GM21447 (cell line): ENCODE data around the gene TEX35.

ENCODE experiments used
- ATAC-seq: cut with Tn5 transposase; IDR thresholded peaks from one replicate; pipeline ENCODE4 v1.9.1; 2021; ENCODE audit not compliant: unreplicated experiment

Gene TEX35

DNA sequence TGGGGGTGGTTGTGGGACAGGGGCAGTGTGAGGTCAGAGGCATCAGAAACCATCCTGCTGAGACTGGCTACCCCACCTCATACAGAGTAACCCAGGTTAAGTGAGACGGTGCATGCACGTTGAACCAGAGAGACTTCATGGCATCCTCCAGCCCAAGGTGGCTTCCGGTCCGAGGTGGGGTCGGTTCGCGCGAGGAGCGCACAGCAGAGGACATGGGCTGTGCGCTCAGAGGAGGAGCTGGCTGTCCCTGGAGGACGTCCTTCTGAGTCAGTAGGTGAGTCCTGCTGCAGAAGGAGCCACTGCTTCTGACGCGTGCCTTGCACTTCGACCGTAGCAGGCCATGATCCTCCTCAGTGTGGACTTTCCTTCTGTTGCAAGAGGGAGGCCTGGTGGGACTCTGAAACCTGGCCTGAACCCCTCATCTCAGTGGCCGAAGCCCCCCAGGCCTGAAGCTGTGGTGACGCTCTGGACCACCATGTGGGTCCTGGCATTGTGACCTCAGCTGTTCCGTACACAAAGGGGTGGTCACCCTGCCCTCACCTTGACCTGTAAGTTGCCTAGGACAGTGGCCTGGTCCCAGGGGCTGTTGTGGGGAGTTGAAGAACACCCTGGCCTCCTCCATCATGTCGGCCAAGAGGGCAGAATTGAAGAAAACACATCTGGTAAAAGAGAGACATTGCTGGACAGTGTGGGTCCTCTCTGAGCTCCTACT, at the start of gene TEX35:
TSS of gene TEX35 (plus strand) at position 544 of the 712 bp plus-strand sequence. CDS start at position 624, 80 bp downstream.
- no peak for ATAC-seq

- no peak for ATAC-seq
Measured at GRCh38 chr1:178464141-178464540, 48.8 kb upstream of the TEX35 start.

DNA sequence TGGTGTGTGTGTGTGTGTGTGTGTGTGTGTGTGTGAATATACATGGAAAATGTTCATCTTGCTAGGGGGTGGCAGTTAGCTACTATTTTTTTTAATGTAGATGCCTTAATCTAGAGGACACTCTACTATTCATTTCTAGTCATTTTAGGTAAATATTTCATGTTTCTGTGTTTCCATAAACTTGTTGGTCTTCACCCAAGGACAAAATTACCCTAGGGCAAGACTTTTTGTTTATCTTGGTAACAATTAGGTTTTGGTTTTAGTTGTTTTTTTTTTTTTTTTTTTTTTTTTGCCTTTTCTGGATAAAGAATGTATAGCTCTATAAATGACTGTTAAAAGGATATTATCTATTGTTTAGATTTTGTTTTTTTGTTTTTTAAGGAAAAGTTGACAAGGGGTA, 48.3 kb upstream of the TEX35 start:
- no peak for ATAC-seq

DNA sequence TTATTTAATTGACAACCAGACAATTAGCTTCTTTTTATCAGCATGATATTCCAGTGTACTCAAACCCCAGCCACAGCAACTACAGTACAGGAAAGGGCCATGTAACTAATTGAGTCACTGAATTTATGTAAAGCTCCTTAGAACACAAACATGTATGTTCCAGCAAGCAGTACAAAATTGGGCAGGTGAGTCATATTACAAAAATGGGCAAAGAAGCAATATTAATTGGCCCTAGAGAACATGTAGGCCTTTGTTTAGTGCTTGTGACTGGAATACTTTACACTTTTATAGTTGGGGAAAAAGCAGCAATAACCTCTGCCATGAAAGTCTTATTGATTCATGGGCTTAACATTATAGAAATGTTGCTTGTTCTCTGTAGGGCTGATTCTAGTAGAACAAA, 47.9 kb upstream of the TEX35 start:
- ATAC-seq = no peak

- no peak for ATAC-seq
Measured at GRCh38 chr1:178467837-178468236, 45.1 kb upstream of the TEX35 start.

- ATAC-seq = no peak
Measured at GRCh38 chr1:178470411-178470960, 42.4 kb upstream of the TEX35 start.

- no peak for ATAC-seq
Measured at GRCh38 chr1:178472531-178472930, 40.4 kb upstream of the TEX35 start.

DNA sequence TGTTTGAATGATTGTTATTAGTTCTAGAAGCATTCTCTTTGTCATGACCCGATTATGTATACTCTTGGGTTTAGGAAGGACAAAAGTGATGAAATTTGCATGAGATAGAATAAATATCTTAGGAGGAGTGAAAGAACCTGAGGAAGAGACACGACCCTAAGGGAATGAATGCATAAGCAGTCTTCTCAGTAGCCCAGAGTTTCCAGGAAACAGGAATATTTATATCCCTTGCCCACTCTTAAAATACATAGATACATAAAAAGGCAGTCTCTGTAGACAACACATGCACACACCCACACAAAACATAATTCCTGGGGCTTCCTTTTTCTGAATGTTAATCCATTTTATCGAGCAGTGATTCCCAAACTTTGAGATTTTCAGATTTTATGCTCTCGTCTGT, 35.5 kb upstream of the TEX35 start:
- ATAC-seq = no peak

DNA sequence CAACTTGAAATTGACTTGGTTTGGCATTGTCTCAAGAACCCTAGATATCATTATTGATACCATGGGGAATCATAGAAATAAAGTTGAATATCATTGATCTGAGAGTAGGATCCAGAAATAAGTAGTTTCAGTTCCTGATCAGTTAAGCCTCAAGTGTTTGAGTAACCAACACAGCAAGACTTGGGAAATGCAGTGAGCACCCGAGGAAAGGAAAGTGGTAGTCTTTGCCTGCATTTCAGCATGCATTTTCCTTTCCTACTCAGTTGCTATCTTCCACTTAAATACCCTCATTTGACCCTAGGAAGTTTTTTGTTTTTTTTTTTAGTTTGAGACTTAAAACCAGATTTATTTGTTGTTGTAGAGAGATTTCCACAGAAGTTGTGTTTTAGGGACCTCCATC, 35.1 kb upstream of the TEX35 start:
- no peak for ATAC-seq

- no peak for ATAC-seq
Measured at GRCh38 chr1:178483251-178483957, 29.5 kb upstream of the TEX35 start.

DNA sequence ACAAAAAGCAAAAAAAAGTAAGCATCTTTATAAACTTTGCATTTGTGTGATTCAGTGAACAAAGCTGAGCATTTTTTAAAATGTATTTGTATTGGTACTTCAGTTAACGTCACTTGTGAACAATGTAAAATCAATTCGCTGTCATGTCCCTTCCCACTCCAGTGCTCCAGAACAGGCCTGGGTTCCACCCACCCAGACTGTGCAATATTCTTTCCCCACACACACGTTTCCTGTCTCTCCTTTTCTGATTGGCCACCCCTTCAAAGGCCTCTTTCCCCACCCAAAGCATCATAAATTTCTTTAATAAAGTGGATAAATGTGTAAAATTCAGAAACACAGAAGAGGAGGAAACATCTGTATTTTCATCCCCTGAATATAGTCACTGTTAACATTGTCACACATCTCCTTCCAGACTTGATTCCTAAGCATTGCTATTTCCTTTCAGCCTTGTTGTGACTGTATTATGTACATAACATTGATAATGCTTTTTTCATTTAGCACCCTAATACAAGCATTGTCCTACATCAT, 28.1 kb upstream of the TEX35 start:
- no peak for ATAC-seq

GRCh38 chr1:178485541-178485981, 27.3 kb upstream of the TEX35 start:
- ATAC-seq = no peak

DNA sequence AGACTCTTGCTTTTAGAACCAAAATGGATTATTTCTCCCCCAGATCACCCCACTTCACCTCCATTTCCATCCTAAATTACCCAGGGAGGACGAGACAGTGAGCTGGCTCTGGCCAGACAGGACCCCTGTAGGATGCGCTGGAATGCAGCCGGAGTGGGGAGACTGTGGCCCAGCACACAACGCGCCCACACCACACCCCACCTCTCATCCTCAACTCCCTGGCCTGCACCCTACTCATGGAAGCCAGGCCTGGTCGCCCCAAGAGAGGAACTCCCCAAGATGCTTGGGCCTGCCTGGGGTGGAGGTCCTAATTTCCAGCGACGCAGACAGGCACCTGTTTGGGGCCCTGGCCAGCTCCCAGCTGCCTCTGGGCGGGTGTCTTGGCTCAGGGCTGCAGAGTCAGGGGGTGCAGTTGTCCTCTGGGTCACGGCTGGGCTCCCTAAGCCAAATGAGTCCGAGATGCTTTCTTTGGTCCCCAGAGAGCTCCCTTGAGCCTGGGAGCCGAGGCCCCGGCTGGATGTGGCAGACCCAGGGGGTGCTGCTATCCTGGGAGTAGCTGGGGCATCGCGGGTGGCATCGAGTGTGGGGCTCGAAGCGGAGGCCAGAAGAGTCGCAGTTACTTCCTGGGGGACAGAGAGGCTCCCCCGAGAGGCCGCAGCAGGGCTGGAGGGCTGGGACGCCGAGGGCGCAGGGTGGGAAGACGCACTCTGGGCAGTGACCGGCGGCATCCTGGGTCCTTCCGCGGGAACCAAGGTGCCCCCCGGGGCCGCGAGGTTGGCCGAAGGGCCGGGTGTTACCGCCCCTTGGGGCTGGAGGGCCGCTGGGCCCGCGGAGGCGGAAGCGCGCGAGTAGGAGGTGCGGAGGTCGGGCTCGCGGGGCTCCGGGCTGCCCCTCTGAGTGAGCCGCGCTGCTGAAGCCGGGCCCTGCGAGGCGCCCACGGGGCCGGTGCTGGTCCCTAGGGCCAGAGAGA, 26.5 kb upstream of the TEX35 start:
- no peak for ATAC-seq

DNA sequence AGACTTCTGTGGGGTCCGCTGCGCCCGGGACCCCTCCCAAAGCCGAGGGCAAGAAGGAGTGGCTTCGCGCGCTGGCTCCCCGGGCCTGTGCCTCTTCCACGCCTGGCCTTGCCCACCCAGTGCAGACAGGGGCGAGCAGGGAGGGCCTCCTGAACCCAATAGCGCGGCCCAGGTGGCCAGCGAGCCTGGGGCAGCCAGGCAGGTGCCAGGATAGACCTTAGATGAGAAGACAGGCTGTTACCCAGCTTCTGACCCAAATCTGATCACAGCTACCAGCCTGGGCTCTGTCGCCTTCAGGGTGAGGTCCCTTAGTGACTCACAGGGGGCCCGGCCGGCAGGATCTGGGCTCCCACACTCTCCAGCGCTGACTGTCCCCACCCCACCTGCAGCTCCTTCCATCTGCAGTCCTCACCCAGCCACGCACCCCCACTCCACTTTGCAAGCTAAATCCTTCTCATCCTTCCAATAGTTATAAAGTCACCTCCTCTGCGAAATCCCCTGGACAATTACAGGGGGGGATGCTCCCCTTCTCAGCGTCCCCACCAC, 25.8 kb upstream of the TEX35 start:
- ATAC-seq = no peak

- ATAC-seq = no peak
Measured at GRCh38 chr1:178488393-178488792, 24.5 kb upstream of the TEX35 start.

- ATAC-seq = no peak
Measured at GRCh38 chr1:178489399-178489798, 23.5 kb upstream of the TEX35 start.

DNA sequence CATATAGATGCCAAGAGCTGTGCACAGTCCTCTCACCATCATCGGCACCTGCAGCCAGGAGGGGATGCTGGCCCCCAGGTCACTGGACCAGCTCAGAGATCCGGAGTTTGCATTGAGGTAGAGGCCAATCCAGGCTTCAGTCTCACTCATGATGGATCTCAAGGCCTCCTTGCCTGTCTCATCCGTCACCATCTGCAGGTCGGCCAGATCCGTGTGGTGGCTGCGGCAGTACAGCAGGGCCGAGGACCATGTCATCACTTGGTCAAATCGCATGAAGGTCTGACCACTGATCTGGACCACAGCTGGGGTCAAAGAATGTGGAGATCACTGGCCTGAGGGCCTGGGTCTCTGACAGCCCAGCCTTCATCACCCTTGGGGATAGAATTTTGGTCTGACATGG, 22.8 kb upstream of the TEX35 start:
- ATAC-seq = no peak

DNA sequence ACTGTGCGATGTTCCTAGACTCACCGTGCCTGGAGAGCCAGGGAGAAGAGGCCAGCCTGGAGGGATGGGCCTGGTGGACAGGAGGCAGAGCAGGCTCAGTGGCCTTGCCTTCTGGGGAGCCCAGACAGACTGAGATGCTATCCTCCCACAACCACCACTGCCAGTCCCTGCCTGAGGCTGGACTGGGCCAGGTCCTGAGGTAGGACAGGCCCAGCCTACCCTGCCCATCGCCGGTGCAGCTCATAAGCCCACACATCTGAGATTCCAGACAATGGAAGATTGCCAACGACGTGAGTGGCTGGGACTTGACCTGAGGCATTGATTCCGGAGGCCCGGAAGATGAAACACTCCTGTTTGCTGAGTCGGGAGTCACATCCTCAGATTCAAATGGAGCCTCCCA, 21.9 kb upstream of the TEX35 start:
- ATAC-seq = no peak

DNA sequence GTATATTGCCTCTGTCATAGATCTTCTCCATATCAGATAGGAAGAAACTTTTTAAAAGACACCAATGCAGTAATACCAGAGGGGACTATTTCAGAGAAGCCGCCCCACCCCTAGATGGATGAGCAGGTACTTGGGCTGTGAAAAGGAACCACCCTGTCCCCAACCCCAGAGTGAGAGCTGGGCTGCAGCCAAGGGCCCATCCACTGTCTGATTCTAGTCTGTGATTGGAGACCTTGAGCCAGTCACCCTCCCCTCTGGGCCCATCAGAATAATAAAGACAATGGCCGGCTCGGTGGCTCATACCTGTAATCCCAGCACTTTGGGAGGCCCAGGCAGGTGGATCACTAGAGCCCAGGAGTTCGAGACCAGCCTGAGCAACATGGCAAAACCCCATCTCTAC, 21.2 kb upstream of the TEX35 start:
- ATAC-seq = no peak

DNA sequence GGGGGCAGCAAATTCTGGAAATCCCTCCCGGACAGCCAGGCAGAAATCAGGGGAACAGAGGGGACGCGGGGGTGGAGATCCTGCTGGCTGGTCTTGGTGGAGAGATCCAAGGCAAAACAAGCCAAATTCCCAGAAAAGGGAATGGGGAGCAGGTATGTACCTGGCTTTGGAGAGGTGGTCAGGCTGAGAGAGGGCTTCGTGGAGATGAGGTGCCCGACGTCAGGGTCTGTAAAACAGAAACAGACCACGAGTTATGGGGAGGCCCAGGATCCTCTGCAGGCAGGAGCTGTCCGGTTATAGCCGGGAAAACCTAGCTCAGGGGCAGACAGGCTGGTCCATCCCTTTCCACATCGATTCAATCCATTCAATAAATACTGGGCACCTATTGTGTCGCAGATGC, 20.6 kb upstream of the TEX35 start:
- ATAC-seq = no peak

DNA sequence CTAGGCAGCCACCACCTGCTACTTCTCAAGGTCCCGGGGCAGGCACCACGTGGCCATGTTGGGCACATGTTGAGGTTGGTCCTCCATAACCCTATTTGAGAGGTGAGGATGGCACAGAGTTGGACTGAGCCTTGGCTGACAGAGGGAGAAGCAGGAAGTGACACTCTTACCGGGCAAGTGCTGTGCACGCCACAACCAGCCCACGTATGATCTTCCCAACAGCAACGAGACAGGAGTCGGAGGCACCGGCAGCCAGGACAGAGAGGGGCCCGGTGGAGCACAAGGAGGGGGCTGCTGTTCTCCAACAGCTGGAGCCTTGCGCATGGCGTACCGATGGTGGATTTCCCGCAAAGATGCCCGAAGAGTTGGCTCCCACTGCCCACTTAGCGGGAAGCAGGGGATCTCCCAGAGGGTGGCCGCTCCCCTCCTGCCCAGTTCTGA, 19.6 kb upstream of the TEX35 start:
- no peak for ATAC-seq
